SK-N-SH (cell line): Measurements from ENCODE around the gene MTCP1. TPM values are rescaled to one million over a fixed set of nuclear protein-coding genes. Genes with fewer than 3 reads are reported as not detected.

ENCODE experiments used
- CTCF ChIA-PET: fragments of 300-600, 350-600 bp; formaldehyde crosslinking; extraction: SDS; loops from one replicate; lab custom pipeline; 2021; lab: Yijun Ruan, JAX
- POLR2A ChIA-PET: fragments of 350-600 bp; sonication (Branson Sonifier 250); formaldehyde crosslinking; extraction: SDS; loops from one replicate; lab custom pipeline; 2020; ENCODE audit warnings: antibody characterized with exemption, inconsistent platforms; lab: Yijun Ruan, JAX
- DNase-seq: peaks from one replicate; pipeline ENCODE4 v3.0.0; 2012
- H2AFZ ChIP-seq: fragments of 200-600 bp; sonication (generic); 2 replicates; pipeline ENCODE4 v1.8.1; 2016; ENCODE audit warnings: antibody characterized with exemption, mild to moderate bottlenecking, low read depth
- H3F3A ChIP-seq: fragments of 200-600 bp; sonication (generic); replicated peaks from 2 replicates; pipeline ENCODE3; 2016; ENCODE audit warnings: antibody characterized with exemption, mild to moderate bottlenecking; ENCODE audit not compliant: insufficient read depth
- H3K27ac ChIP-seq, 2 experiments: fragments of 200-500 bp in 1 of 2; fragments of 200-600 bp in 1 of 2; sonication (Bioruptor generic) in 1 of 2; sonication (generic), shearing (Covaris generic) in 1 of 2; 2 replicates each; pipeline versions ENCODE4 v1.5.1 to v1.6.1; 2014 to 2016; ENCODE audit warnings: low read depth in 2 of 2, inconsistent platforms in 1 of 2, low read length in 1 of 2, mild to moderate bottlenecking in 1 of 2, mixed read lengths in 1 of 2
- H3K27me3 ChIP-seq: fragments of 200-600 bp; sonication (generic), shearing (Covaris generic); 2 replicates; pipeline ENCODE4 v1.6.1; 2016; ENCODE audit warnings: mixed run types; ENCODE audit not compliant: insufficient read depth
- H3K36me3 ChIP-seq, 2 experiments: fragments of 200-500 bp in 1 of 2; fragments of 200-600 bp in 1 of 2; sonication (Bioruptor generic) in 1 of 2; sonication (generic) in 1 of 2; replicated peaks in 1 of 2; 2 replicates each; pipeline versions ENCODE3 to v1.5.1; 2014 to 2016; ENCODE audit warnings: low read length in 1 of 2, mild to moderate bottlenecking in 1 of 2; ENCODE audit not compliant: insufficient read depth in 2 of 2, control insufficient read depth in 1 of 2
- H3K4me1 ChIP-seq, 2 experiments: fragments of 200-500 bp in 1 of 2; fragments of 200-600 bp in 1 of 2; sonication (Bioruptor generic) in 1 of 2; sonication (generic), shearing (Covaris generic) in 1 of 2; 2 replicates each; pipeline versions ENCODE4 v1.5.1 to v1.6.1; 2014 to 2016; ENCODE audit warnings: low read depth in 1 of 2, low read length in 1 of 2, mixed run types in 1 of 2; ENCODE audit not compliant: insufficient read depth in 2 of 2, control insufficient read depth in 1 of 2
- H3K4me2 ChIP-seq: fragments of 200-600 bp; sonication (generic), shearing (Covaris generic); 2 replicates; pipeline ENCODE4 v1.6.1; 2017; ENCODE audit warnings: mixed run types
- H3K4me3 ChIP-seq, 2 experiments: fragments of 200-500 bp in 1 of 2; fragments of 200-600 bp in 1 of 2; sonication (Bioruptor generic) in 1 of 2; sonication (generic), shearing (Covaris generic) in 1 of 2; 2 replicates each; pipeline versions ENCODE4 v1.5.1 to v1.8.1; 2014 to 2016; ENCODE audit warnings: low read depth in 2 of 2, inconsistent platforms in 1 of 2, low read length in 1 of 2, mild to moderate bottlenecking in 1 of 2, mixed read lengths in 1 of 2, moderate library complexity in 1 of 2
- H3K79me2 ChIP-seq: fragments of 200-600 bp; sonication (generic); 2 replicates; pipeline ENCODE4 v1.8.1; 2017; ENCODE audit warnings: mild to moderate bottlenecking; ENCODE audit not compliant: insufficient read depth
- H3K9ac ChIP-seq: fragments of 200-600 bp; sonication (generic); 2 replicates; pipeline ENCODE4 v1.6.1; 2017; ENCODE audit warnings: mixed run types
- H3K9me2 ChIP-seq: fragments of 200-600 bp; sonication (generic); 2 replicates; pipeline ENCODE4 v1.6.1; 2017; ENCODE audit warnings: mixed run types
- H3K9me3 ChIP-seq: fragments of 200-600 bp; sonication (generic); 2 replicates; pipeline ENCODE4 v1.6.1; 2017; ENCODE audit warnings: mixed run types, mild to moderate bottlenecking, moderate library complexity
- H4K20me1 ChIP-seq: fragments of 200-600 bp; sonication (generic); 2 replicates; pipeline ENCODE4 v1.6.1; 2017; ENCODE audit warnings: mild to moderate bottlenecking, mixed run types; ENCODE audit not compliant: insufficient read depth
- CHD2 ChIP-seq: fragments of 150-350 bp; IDR thresholded peaks from 2 replicates; pipeline ENCODE4 v1.6.1; 2018; ENCODE audit warnings: low read length; ENCODE audit not compliant: partially characterized antibody
- ELF1 ChIP-seq: IDR thresholded peaks from 2 replicates; pipeline ENCODE4 v1.4.0; 2012
- EP300 ChIP-seq, 2 experiments: IDR thresholded peaks; 2 replicates each; pipeline versions ENCODE4 v1.4.0 to v1.6.1; 2012; ENCODE audit warnings: borderline replicate concordance in 1 of 2, low read depth in 1 of 2, low read length in 1 of 2
- EZH2phosphoT487 ChIP-seq: fragments of 200-600 bp; sonication (generic); IDR thresholded peaks from 2 replicates; pipeline ENCODE4 v1.6.1; 2017; ENCODE audit warnings: low read depth, mixed run types, mild to moderate bottlenecking, antibody characterized with exemption, moderate library complexity, borderline replicate concordance
- MEF2A ChIP-seq: IDR thresholded peaks from 2 replicates; pipeline ENCODE4 v1.4.0; 2012; ENCODE audit warnings: low read depth, borderline replicate concordance
- MXI1 ChIP-seq: IDR thresholded peaks from 2 replicates; pipeline ENCODE4 v1.6.1; 2012; ENCODE audit warnings: mild to moderate bottlenecking, low read depth, low read length, improper control_type of control experiment
- NRF1 ChIP-seq: IDR thresholded peaks from 2 replicates; pipeline ENCODE4 v1.6.1; 2012; ENCODE audit warnings: low read depth, mild to moderate bottlenecking, low read length
- POLR2AphosphoS5 ChIP-seq: IDR thresholded peaks from 2 replicates; pipeline ENCODE4 v1.6.1; 2012; ENCODE audit warnings: low read depth, low read length
- RCOR1 ChIP-seq: fragments of 150-350 bp; IDR thresholded peaks from 2 replicates; pipeline ENCODE4 v1.6.1; 2017; ENCODE audit warnings: antibody characterized with exemption, low read length
- REST ChIP-seq: IDR thresholded peaks from 2 replicates; pipeline ENCODE4 v1.6.1; 2012; ENCODE audit warnings: mild to moderate bottlenecking, low read depth, low read length, moderate library complexity
- RXRA ChIP-seq: IDR thresholded peaks from 2 replicates; pipeline ENCODE4 v1.4.0; 2012; ENCODE audit warnings: low read depth, mild to moderate bottlenecking, borderline replicate concordance
- SIN3A ChIP-seq: IDR thresholded peaks from 2 replicates; pipeline ENCODE4 v1.6.1; 2012; ENCODE audit warnings: low read depth, mild to moderate bottlenecking, low read length, moderate library complexity, borderline replicate concordance
- SMC3 ChIP-seq: IDR thresholded peaks from 2 replicates; pipeline ENCODE4 v1.6.1; 2012; ENCODE audit warnings: low read depth, low read length, improper control_type of control experiment
- TAF1 ChIP-seq: IDR thresholded peaks from 2 replicates; pipeline ENCODE4 v1.6.1; 2012; ENCODE audit warnings: low read depth, mild to moderate bottlenecking, low read length, moderate library complexity, borderline replicate concordance
- WGBS: methylation state at CpG from one replicate; pipeline ENCODE4 v1.1.6; 2017; ENCODE audit warnings: low lambda C conversion rate; 5-methylcytosine and 5-hydroxymethylcytosine counted together
- polyA plus RNA-seq, 3 experiments: library from polyadenylated mRNA; depleted of rRNA; stranded (reverse); fragments of >200 nt; gene quantifications; 2 replicates each; pipeline ENCODE4 v1.2.3, GENCODE V29; 2012
- TF ChIP-seq, protein P1 (sequence below): IDR thresholded peaks from 2 replicates; pipeline ENCODE4; 2012
- TF ChIP-seq, protein P2 (sequence below): fragments of 150-350 bp; IDR thresholded peaks from 2 replicates; pipeline ENCODE4 v1.6.1; 2017; ENCODE audit warnings: antibody characterized with exemption, low read length, low read depth, borderline replicate concordance
- TF ChIP-seq, protein P3 (sequence below): IDR thresholded peaks from 2 replicates; pipeline ENCODE4 v1.4.0; 2012; ENCODE audit warnings: low read depth

Gene MTCP1
- polyA plus RNA-seq, 1 of the 3 experiments (the other 2 are of a cell fraction): 3.7 TPM

- no peak for DNase-seq
- no peaks in the 10 kb centered on the region for H3F3A ChIP-seq
- H3K9me3 ChIP-seq: no peaks in the 10 kb centered on the region
- 52% methylated on average over 5 of the region's 5 CpGs for WGBS
- no peak overlapping the region for H3K9ac ChIP-seq
- H3K27ac ChIP-seq: no peak overlapping the region
- no peak overlapping the region for H3K4me3 ChIP-seq
- peaks cover 3% of the 10 kb centered on the region; the same call in 1 of the 2 replicates for H4K20me1 ChIP-seq
- no peak for TF ChIP-seq REST
- no peak for TF ChIP-seq POLR2AphosphoS5
- TF ChIP-seq TAF1: no peak
- no peak for TF ChIP-seq SIN3A
- no peak for TF ChIP-seq SMC3
- no peak for TF ChIP-seq RXRA
- no peak for TF ChIP-seq MEF2A
- no peak for TF ChIP-seq RCOR1
- TF ChIP-seq EP300 (IDR thresholded peaks at IDR 0.05; ENCODE audit: borderline replicate concordance in 1 of 2, low read depth in 1 of 2, low read length in 1 of 2): no peak
- TF ChIP-seq NRF1: no peak
- TF ChIP-seq, protein P1, sequence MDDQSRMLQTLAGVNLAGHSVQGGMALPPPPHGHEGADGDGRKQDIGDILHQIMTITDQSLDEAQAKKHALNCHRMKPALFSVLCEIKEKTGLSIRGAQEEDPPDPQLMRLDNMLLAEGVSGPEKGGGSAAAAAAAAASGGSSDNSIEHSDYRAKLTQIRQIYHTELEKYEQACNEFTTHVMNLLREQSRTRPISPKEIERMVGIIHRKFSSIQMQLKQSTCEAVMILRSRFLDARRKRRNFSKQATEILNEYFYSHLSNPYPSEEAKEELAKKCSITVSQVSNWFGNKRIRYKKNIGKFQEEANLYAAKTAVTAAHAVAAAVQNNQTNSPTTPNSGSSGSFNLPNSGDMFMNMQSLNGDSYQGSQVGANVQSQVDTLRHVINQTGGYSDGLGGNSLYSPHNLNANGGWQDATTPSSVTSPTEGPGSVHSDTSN: no peak
- TF ChIP-seq, protein P2, sequence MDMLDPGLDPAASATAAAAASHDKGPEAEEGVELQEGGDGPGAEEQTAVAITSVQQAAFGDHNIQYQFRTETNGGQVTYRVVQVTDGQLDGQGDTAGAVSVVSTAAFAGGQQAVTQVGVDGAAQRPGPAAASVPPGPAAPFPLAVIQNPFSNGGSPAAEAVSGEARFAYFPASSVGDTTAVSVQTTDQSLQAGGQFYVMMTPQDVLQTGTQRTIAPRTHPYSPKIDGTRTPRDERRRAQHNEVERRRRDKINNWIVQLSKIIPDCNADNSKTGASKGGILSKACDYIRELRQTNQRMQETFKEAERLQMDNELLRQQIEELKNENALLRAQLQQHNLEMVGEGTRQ: no peak
- TF ChIP-seq, protein P3, sequence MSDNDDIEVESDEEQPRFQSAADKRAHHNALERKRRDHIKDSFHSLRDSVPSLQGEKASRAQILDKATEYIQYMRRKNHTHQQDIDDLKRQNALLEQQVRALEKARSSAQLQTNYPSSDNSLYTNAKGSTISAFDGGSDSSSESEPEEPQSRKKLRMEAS: no peak
- TF ChIP-seq MXI1: no peak
- TF ChIP-seq CHD2: no peak
- no peak for TF ChIP-seq ELF1
- no peak for TF ChIP-seq EZH2phosphoT487
- no peaks in the 10 kb centered on the region for H3K4me1 ChIP-seq
- H3K27me3 ChIP-seq: no peaks in the 10 kb centered on the region
- peaks cover 2 to 4% of the 10 kb centered on the region in 2 experiments for H3K36me3 ChIP-seq
- H3K4me2 ChIP-seq: no peak overlapping the region
- ChIA-PET CTCF (interaction anchor here (1.0 to 2.9 kb wide), 4 partner anchors 10 to 27 kb away, joined by 3 to 16 read pairs (median 4); no protein-coding TSS in a partner anchor), POLR2A (no interaction called here)
- H3K9me2 ChIP-seq: no peaks in the 10 kb centered on the region
- peaks cover 3% of the 10 kb centered on the region; the same call in 1 of the 2 replicates for H3K79me2 ChIP-seq
- no peak overlapping the region for H2AFZ ChIP-seq
Measured at GRCh38 chrX:155046811-155047528, 24.0 kb downstream of the MTCP1 start.
